Natural killer cell (primary cell): Measurements from ENCODE around the gene DDN. TPM values are rescaled to one million over a fixed set of nuclear protein-coding genes. Genes with fewer than 3 reads are reported as not detected.
A peak's percentile ranks its signal among the peaks of the same experiment; 100 is the strongest.

ENCODE experiments used
- ATAC-seq, 3 donors: fragments of 150-1000 bp in 2 of 3; fragments of 200-7000 bp in 1 of 3; cut with Tn5 transposase; 1 replicate in 1 of 3; 2 replicates in 2 of 3; pipeline ENCODE4 v1.10.0; 2021; ENCODE audit warnings: mild to moderate bottlenecking in 2 of 3, moderate library complexity in 2 of 3
- DNase-seq, 2 donors: peaks; one replicate each; pipeline versions ENCODE4 v3.0.0 to v3.0.0-alpha.2; 2013 to 2021; ENCODE audit warnings: mixed read lengths in 1 of 2
- H3K27ac ChIP-seq: one replicate; pipeline ENCODE4 v1.5.1; 2013; ENCODE audit warnings: mild to moderate bottlenecking, low read length
- H3K27me3 ChIP-seq: one replicate; pipeline ENCODE4 v1.6.1; 2013; ENCODE audit warnings: low read length; ENCODE audit not compliant: control insufficient read depth, insufficient read depth
- H3K36me3 ChIP-seq: one replicate; pipeline ENCODE4 v1.6.1; 2013; ENCODE audit warnings: low read length; ENCODE audit not compliant: control insufficient read depth, insufficient read depth
- H3K4me1 ChIP-seq: one replicate; pipeline ENCODE4 v1.6.1; 2013; ENCODE audit warnings: low read length; ENCODE audit not compliant: control insufficient read depth, insufficient read depth
- H3K4me3 ChIP-seq: one replicate; pipeline ENCODE4 v1.5.1; 2013; ENCODE audit warnings: low read length
- H3K9me3 ChIP-seq: one replicate; pipeline ENCODE4 v1.6.1; 2013; ENCODE audit warnings: low read length; ENCODE audit not compliant: control insufficient read depth, insufficient read depth
- H3K27ac Mint-ChIP-seq, 2 donors: one replicate each; pipeline ENCODE4 v1.8.0; 2022; ENCODE audit warnings: mild to moderate bottlenecking in 2 of 2, mixed read lengths in 2 of 2, moderate library complexity in 1 of 2
- H3K27me3 Mint-ChIP-seq, 2 donors: one replicate each; pipeline ENCODE4 v1.8.0; 2022; ENCODE audit warnings: low read depth in 2 of 2, mixed read lengths in 2 of 2
- H3K36me3 Mint-ChIP-seq: one replicate; pipeline ENCODE4 v1.8.0; 2022; ENCODE audit warnings: mixed read lengths
- H3K4me1 Mint-ChIP-seq, 2 donors: one replicate each; pipeline ENCODE4 v1.8.0; 2022; ENCODE audit warnings: mixed read lengths in 2 of 2
- H3K4me3 Mint-ChIP-seq: one replicate; pipeline ENCODE4 v1.8.0; 2022; ENCODE audit warnings: mild to moderate bottlenecking, moderate library complexity, mixed read lengths
- H3K9me3 Mint-ChIP-seq, 2 donors: one replicate each; pipeline ENCODE4 v1.8.0; 2022; ENCODE audit warnings: mixed read lengths in 2 of 2
- CTCF ChIP-seq: fragments of 200-600 bp; IDR thresholded peaks from one replicate; pipeline ENCODE4 v1.8.0; 2022; ENCODE audit warnings: antibody characterized with exemption
- WGBS: methylation state at CpG from one replicate; pipeline ENCODE4 v1.1.7; 2013; ENCODE audit warnings: missing lambda C conversion rate; ENCODE audit not compliant: insufficient coverage; 5-methylcytosine and 5-hydroxymethylcytosine counted together
- intact Hi-C: fragments of 100-400 bp; cut with micrococcal nuclease; formaldehyde crosslinking; loops from one replicate; pipeline ENCODE4 v1.14.2; 2022
- total RNA-seq, 4 donors: library from RNA; stranded (reverse); fragments of 120-200 nt in 1 of 4; gene quantifications; one replicate each; pipeline versions ENCODE4 v1.2.3 to v1.2.4, GENCODE V29; 2013 to 2022

The DDN gene
- total RNA-seq, 3 donors from 2014 or later (not counting 1 experiment from before 2014, with no cell fraction given) = 1.1 to 3.4 (median 1.4) TPM

DNA sequence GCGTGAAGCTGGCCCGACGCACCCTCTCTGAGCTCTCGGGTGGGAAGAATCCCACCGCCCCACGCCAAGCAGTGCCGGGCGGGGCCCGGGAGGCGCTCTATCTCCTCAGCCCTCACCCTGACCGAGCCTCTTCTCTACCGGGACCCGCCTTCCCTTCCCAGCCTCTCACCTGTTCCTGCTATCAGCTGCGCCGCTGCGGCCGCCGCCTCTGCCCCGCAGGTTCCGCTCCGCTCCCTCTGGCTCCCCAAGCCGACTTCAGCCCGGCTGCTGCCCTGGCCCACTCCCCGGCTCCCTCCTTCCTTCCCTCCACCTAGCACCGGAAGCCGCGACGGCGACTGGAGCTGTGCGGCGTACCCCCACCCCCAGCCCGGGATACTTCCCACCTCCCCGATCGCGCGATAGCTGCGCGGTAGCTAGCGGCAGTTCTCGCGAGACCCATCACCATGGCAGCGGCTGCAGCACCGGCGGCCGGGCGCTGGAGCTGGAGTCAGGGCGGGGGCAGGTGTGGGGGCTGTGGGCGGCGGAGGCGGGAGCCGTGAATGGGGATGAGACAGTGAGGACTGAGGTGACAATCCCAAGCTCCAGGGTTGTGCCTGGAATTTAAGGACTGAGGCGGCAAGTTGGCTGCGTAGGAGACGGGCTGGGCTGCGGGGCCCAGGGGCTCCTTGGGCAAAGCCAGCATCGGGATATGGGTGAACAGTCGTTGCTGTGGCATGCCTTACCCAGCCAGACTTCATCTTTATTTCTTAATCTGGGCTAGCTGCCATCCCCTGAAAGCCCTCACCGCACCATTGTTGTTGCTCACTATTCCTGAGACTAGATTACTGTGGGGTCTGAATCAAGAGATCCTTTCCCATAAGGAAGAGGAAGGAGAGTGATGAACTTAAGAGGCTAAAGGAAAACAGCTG, 41.8 kb downstream of the DDN start, which contains the start of gene ARF3:
TSS of gene ARF3 (minus strand) at position 347 of the 908 bp plus-strand sequence. CDS start 16,392 bp downstream, outside the sequence.
- Histone ChIP-seq H3K27ac (peak within 1 kb of the TSS; percentile 66), H3K9me3 (no peaks in the 10 kb centered on the region), H3K4me3 (peak within 1 kb of the TSS; percentile 90), H3K36me3 (peaks cover 4% of the 10 kb centered on the region), H3K27me3 (no peaks in the 10 kb centered on the region), H3K4me1 (peaks cover 17% of the 10 kb centered on the region)
- DNase-seq (peak; percentile 86 to 97), ATAC-seq (peak; percentile 95 to 96 (median 95))
- no peak for TF ChIP-seq CTCF
- peaks cover 0 to 3% of the 10 kb centered on the region in 2 donors for H3K27me3 Mint-ChIP-seq
- intact Hi-C loops = no loop called here
- H3K9me3 Mint-ChIP-seq = no peaks in the 10 kb centered on the region
- under 1% methylated on average over 58 of the region's 58 CpGs for whole genome bisulfite sequencing
- peak within 1 kb of the TSS; percentile 73 to 97 for H3K27ac Mint-ChIP-seq
- H3K4me1 Mint-ChIP-seq = peaks cover 42 to 44% of the 10 kb centered on the region in 2 donors
- peak within 1 kb of the TSS; percentile 90 for H3K4me3 Mint-ChIP-seq
- no peaks in the 10 kb centered on the region for H3K36me3 Mint-ChIP-seq

- H3K4me1 Mint-ChIP-seq = peaks cover 44 to 45% of the 10 kb centered on the region in 2 donors
- ATAC-seq = peak; percentile 8 to 28 (median 14)
Measured at GRCh38 chr12:48956279-48957140, 42.7 kb downstream of the DDN start.

DNA sequence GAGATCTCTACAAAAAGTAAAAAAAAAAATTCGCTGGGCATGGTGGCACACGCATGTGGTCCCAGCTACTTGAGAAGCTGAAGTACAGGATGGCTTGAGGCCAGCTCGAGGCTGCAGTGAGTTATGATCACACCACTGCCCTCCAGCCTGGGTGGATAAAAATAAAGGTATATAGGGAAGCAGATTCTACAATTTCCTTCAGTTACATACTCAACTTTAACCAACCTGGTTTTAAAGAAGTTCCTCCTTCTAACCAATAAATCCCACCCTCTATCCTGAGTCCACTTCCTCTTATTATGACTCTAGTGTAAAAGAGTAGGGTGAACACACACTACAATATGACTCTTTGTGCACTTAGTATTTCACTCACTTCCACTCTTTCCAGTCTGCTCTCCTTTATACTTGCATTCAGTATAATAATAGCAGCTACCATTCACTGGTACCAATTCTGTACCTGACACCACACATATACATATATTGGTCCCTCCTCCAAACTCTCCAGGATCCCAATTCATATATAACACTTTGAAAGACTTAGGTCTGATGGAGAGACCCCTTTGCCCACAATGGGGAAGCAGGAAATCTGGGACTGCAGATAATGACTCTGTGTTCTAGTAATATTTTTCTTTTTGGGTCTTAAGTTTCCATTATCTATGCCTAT, 44.2 kb downstream of the DDN start:
- H3K4me1 Mint-ChIP-seq = peaks cover 44 to 45% of the 10 kb centered on the region in 2 donors
- peak overlapping the region; percentile 73 to 97 for H3K27ac Mint-ChIP-seq
- TF ChIP-seq CTCF = no peak
- WGBS = 44% methylated on average over 3 of the region's 3 CpGs
- peaks cover 0 to 3% of the 10 kb centered on the region in 2 donors for H3K27me3 Mint-ChIP-seq
- H3K4me3 Mint-ChIP-seq = peak overlapping the region; percentile 90
- H3K36me3 ChIP-seq = peaks cover 4% of the 10 kb centered on the region
- H3K27me3 ChIP-seq = no peaks in the 10 kb centered on the region
- intact Hi-C loops = no loop called here
- H3K36me3 Mint-ChIP-seq = no peaks in the 10 kb centered on the region
- no peak for ATAC-seq
- no peaks in the 10 kb centered on the region for H3K9me3 ChIP-seq
- H3K4me1 ChIP-seq = peaks cover 17% of the 10 kb centered on the region
- H3K9me3 Mint-ChIP-seq = no peaks in the 10 kb centered on the region
- H3K4me3 ChIP-seq = no peak overlapping the region
- H3K27ac ChIP-seq = no peak overlapping the region
- no peak for DNase-seq

More at GRCh38 chr12:48956279-48957140, 42.7 kb downstream of the DDN start:
- DNase-seq = peak in 1 of 2 donors; percentile 63
- H3K27me3 ChIP-seq = no peaks in the 10 kb centered on the region
- Mint-ChIP-seq H3K9me3 (no peaks in the 10 kb centered on the region), H3K27ac (peak overlapping the region; percentile 73 to 97), H3K27me3 (peaks cover 0 to 3% of the 10 kb centered on the region in 2 donors), H3K4me3 (peak overlapping the region; percentile 90), H3K36me3 (no peaks in the 10 kb centered on the region)
- no peaks in the 10 kb centered on the region for H3K9me3 ChIP-seq
- TF ChIP-seq CTCF = no peak
- H3K4me3 ChIP-seq = peak overlapping the region; percentile 90
- 4% methylated on average over 25 of the region's 29 CpGs for WGBS
- H3K27ac ChIP-seq = peak overlapping the region; percentile 66
- H3K36me3 ChIP-seq = peaks cover 4% of the 10 kb centered on the region
- intact Hi-C loops = no loop called here
- H3K4me1 ChIP-seq = peaks cover 17% of the 10 kb centered on the region
